GM12874 (cell line): Measurements from ENCODE around the gene ZBTB2.

Source experiments
- CTCF ChIP-seq: IDR thresholded peaks from 2 replicates; pipeline ENCODE4 v1.5.1; 2011; ENCODE audit warnings: low read depth, mild to moderate bottlenecking, control low read depth, low read length, moderate library complexity; ENCODE audit not compliant: insufficient read depth

Gene ZBTB2

GRCh38 chr6:151414641-151415260 is 23.4 kb upstream of the ZBTB2 start:
- TF ChIP-seq CTCF = no peak

- no peak for TF ChIP-seq CTCF
These were observed 22.2 kb upstream of the ZBTB2 start for GRCh38 chr6:151413372-151414145.

- TF ChIP-seq CTCF = no peak
These were observed 21.6 kb upstream of the ZBTB2 start for GRCh38 chr6:151412909-151413308.

- TF ChIP-seq CTCF = no peak
These were observed 18.3 kb upstream of the ZBTB2 start for GRCh38 chr6:151409679-151410078.

GRCh38 chr6:151409260-151409659 is 17.9 kb upstream of the ZBTB2 start:
- no peak for TF ChIP-seq CTCF

- TF ChIP-seq CTCF = no peak
These were observed 17.5 kb upstream of the ZBTB2 start for GRCh38 chr6:151408858-151409257.

GRCh38 chr6:151403919-151404308 is 12.6 kb upstream of the ZBTB2 start:
- TF ChIP-seq CTCF = no peak
